GM12875 (cell line): ENCODE data around the gene CXCL1.

Experiments
- H3K4me3 ChIP-seq: one replicate; pipeline ENCODE4 v1.5.1; 2011; ENCODE audit warnings: low read depth, low read length, control low read depth
- CTCF ChIP-seq: IDR thresholded peaks from 2 replicates; pipeline ENCODE4 v1.5.1; 2011; ENCODE audit warnings: low read depth, mild to moderate bottlenecking, control low read depth, inconsistent platforms, low read length, moderate library complexity, borderline replicate concordance; ENCODE audit not compliant: insufficient read depth

The CXCL1 gene

GRCh38 chr4:73902817-73903547, 33.8 kb downstream of the CXCL1 start:
- no peak for TF ChIP-seq CTCF
- no peak overlapping the region for H3K4me3 ChIP-seq

GRCh38 chr4:73904491-73904890, 35.3 kb downstream of the CXCL1 start:
- H3K4me3 ChIP-seq = no peak overlapping the region
- no peak for TF ChIP-seq CTCF

- no peak overlapping the region for H3K4me3 ChIP-seq
- no peak for TF ChIP-seq CTCF
These were observed 39.8 kb downstream of the CXCL1 start for GRCh38 chr4:73908965-73909364.

- TF ChIP-seq CTCF = no peak
These were observed 42.6 kb downstream of the CXCL1 start for GRCh38 chr4:73911746-73912145.

GRCh38 chr4:73912191-73912590, 43.0 kb downstream of the CXCL1 start:
- H3K4me3 ChIP-seq = no peak overlapping the region
- TF ChIP-seq CTCF = no peak

More at GRCh38 chr4:73911746-73912145, 42.6 kb downstream of the CXCL1 start:
- H3K4me3 ChIP-seq = no peak overlapping the region

- TF ChIP-seq CTCF = no peak
- H3K4me3 ChIP-seq = no peak overlapping the region
These were observed 44.9 kb downstream of the CXCL1 start for GRCh38 chr4:73914071-73914470.

- no peak for TF ChIP-seq CTCF
- H3K4me3 ChIP-seq = no peak overlapping the region
These were observed 47.2 kb downstream of the CXCL1 start for GRCh38 chr4:73916172-73916925.
